Peyer's patch (tissue), 4 donors: ENCODE results near the gene XPC. TPM values are rescaled to one million over a fixed set of nuclear protein-coding genes. Genes with fewer than 3 reads are reported as not detected.

Experiments
- DNase-seq, 3 donors: peaks; one replicate each; pipeline ENCODE4 v3.0.0-alpha.2; 2017 to 2019
- H3K27ac ChIP-seq, 4 donors: fragments of 200-600 bp; sonication (generic); one replicate each; pipeline ENCODE4 v1.5.1; 2016 to 2019
- H3K27me3 ChIP-seq, 2 donors: fragments of 200-600 bp; sonication (generic); one replicate each; pipeline ENCODE4 v1.5.1; 2019
- H3K36me3 ChIP-seq, 3 donors: fragments of 200-600 bp; sonication (generic); one replicate each; pipeline ENCODE4 v1.5.1; 2016 to 2019
- H3K4me1 ChIP-seq, 4 donors: fragments of 200-600 bp; sonication (generic); one replicate each; pipeline ENCODE4 v1.5.1; 2016 to 2019
- H3K4me3 ChIP-seq, 4 donors: fragments of 200-600 bp; sonication (generic); 1 replicate in 3 of 4; 2 replicates in 1 of 4; pipeline ENCODE4 v1.5.1; 2016 to 2019; ENCODE audit warnings: mild to moderate bottlenecking in 1 of 4
- H3K9me3 ChIP-seq, 4 donors: fragments of 200-600 bp; sonication (generic); one replicate each; pipeline ENCODE4 v1.5.1; 2016 to 2019; ENCODE audit warnings: mild to moderate bottlenecking in 1 of 4
- POLR2A ChIP-seq, 2 donors: fragments of 450-650 bp; IDR thresholded peaks; one replicate each; pipeline ENCODE4 v1.5.1; 2017; ENCODE audit warnings: antibody characterized with exemption in 2 of 2, mild to moderate bottlenecking in 2 of 2, moderate library complexity in 2 of 2
- total RNA-seq, 4 donors: library from RNA; depleted of rRNA; stranded (reverse); fragments of >200 nt; gene quantifications; one replicate each; pipeline ENCODE4 v1.1.0, GENCODE V29; 2016
- TF ChIP-seq, protein P1 (sequence below), 6 experiments: fragments of 450-650 bp in 4 of 6; fragments of 200-600 bp in 2 of 6; sonication (generic) in 1 of 6; IDR thresholded peaks; one replicate each; pipeline ENCODE4 v1.5.1; 2017 to 2019; ENCODE audit warnings: antibody characterized with exemption in 6 of 6, mild to moderate bottlenecking in 3 of 6, moderate library complexity in 1 of 6

The XPC gene
- total RNA-seq, 4 donors from 2014 or later = 46.1 to 88.3 (median 78.6) TPM

- TF ChIP-seq, protein P1, sequence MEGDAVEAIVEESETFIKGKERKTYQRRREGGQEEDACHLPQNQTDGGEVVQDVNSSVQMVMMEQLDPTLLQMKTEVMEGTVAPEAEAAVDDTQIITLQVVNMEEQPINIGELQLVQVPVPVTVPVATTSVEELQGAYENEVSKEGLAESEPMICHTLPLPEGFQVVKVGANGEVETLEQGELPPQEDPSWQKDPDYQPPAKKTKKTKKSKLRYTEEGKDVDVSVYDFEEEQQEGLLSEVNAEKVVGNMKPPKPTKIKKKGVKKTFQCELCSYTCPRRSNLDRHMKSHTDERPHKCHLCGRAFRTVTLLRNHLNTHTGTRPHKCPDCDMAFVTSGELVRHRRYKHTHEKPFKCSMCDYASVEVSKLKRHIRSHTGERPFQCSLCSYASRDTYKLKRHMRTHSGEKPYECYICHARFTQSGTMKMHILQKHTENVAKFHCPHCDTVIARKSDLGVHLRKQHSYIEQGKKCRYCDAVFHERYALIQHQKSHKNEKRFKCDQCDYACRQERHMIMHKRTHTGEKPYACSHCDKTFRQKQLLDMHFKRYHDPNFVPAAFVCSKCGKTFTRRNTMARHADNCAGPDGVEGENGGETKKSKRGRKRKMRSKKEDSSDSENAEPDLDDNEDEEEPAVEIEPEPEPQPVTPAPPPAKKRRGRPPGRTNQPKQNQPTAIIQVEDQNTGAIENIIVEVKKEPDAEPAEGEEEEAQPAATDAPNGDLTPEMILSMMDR (IDR thresholded peaks at IDR 0.05) = no peak
- TF ChIP-seq POLR2A (IDR thresholded peaks at IDR 0.05) = no peak
- H3K36me3 ChIP-seq = peaks cover 0 to 99% (median 0%) of the 10 kb centered on the region in 3 donors
- H3K4me3 ChIP-seq = no peak overlapping the region
- H3K27me3 ChIP-seq = no peaks in the 10 kb centered on the region
- H3K4me1 ChIP-seq = peaks cover 0 to 24% (median 0%) of the 10 kb centered on the region in 4 donors
- H3K27ac ChIP-seq = no peak overlapping the region
- DNase-seq = no peak
- no peaks in the 10 kb centered on the region for H3K9me3 ChIP-seq
Observed at GRCh38 chr3:14135581-14135980, 42.8 kb downstream of the XPC start.

DNA sequence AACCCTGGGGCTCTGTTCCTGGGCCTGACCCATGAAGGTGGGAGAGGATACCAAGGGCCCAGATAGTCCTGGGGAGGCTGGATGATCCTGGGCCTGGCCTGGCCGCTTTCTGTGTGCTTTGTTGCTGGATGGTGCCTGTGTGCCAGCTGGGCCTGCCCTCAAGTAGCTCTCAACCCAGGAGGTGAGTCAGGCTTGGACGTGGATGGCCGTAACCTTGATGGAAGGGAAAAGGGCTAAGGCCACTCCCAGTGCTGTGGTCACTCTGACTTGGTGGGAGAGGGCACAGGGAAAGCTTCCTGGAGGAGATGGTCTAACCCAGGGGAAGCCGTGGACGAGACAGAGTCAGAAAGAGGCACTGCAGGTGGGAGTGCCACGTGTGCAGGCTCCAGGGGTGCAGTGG is 44.1 kb downstream of the XPC start:
- H3K27me3 ChIP-seq = no peaks in the 10 kb centered on the region
- H3K4me1 ChIP-seq = peaks cover 0 to 24% (median 0%) of the 10 kb centered on the region in 4 donors
- DNase-seq = no peak
- no peaks in the 10 kb centered on the region for H3K9me3 ChIP-seq
- H3K27ac ChIP-seq = peak overlapping the region in 1 of 4 donors; percentile 53
- peaks cover 0 to 99% (median 0%) of the 10 kb centered on the region in 3 donors for H3K36me3 ChIP-seq
- TF ChIP-seq POLR2A (IDR thresholded peaks at IDR 0.05) = no peak
- TF ChIP-seq, protein P1 (IDR thresholded peaks at IDR 0.05) = no peak
- no peak overlapping the region for H3K4me3 ChIP-seq

- DNase-seq = no peak
- peak overlapping the region in 2 of 4 donors; percentile 53 to 66 for H3K27ac ChIP-seq
Observed at GRCh38 chr3:14133876-14134275, 44.5 kb downstream of the XPC start.

GRCh38 chr3:14133188-14133800 is 45.1 kb downstream of the XPC start:
- H3K27me3 ChIP-seq = no peaks in the 10 kb centered on the region
- TF ChIP-seq POLR2A (IDR thresholded peaks at IDR 0.05) = peak in 1 of 2 donors; percentile 47
- TF ChIP-seq, protein P1 (IDR thresholded peaks at IDR 0.05) = no peak
- H3K36me3 ChIP-seq = peaks cover 0 to 99% (median 0%) of the 10 kb centered on the region in 3 donors
- H3K4me3 ChIP-seq = peak overlapping the region in 1 of 4 donors; percentile 16
- no peaks in the 10 kb centered on the region for H3K9me3 ChIP-seq
- peak overlapping the region in 3 of 4 donors; percentile 46 to 66 (median 53) for H3K27ac ChIP-seq
- DNase-seq = peak in 2 of 3 donors; percentile 78 to 85
- H3K4me1 ChIP-seq = peaks cover 0 to 24% (median 0%) of the 10 kb centered on the region in 4 donors

More at GRCh38 chr3:14133876-14134275, 44.5 kb downstream of the XPC start:
- Histone ChIP-seq H3K27me3 (no peaks in the 10 kb centered on the region), H3K36me3 (peaks cover 0 to 99% (median 0%) of the 10 kb centered on the region in 3 donors), H3K4me3 (no peak overlapping the region), H3K4me1 (peaks cover 0 to 24% (median 0%) of the 10 kb centered on the region in 4 donors), H3K9me3 (no peaks in the 10 kb centered on the region)
- TF ChIP-seq POLR2A (IDR thresholded peaks at IDR 0.05) = no peak
- TF ChIP-seq, protein P1 (IDR thresholded peaks at IDR 0.05) = no peak

- H3K4me1 ChIP-seq = peaks cover 0 to 24% (median 0%) of the 10 kb centered on the region in 4 donors
Observed at GRCh38 chr3:14132689-14133088, 45.7 kb downstream of the XPC start.

More at GRCh38 chr3:14132689-14133088, 45.7 kb downstream of the XPC start:
- Histone ChIP-seq H3K27ac (peak overlapping the region in 2 of 4 donors; percentile 53 to 66), H3K36me3 (peaks cover 0 to 99% (median 0%) of the 10 kb centered on the region in 3 donors), H3K9me3 (no peaks in the 10 kb centered on the region), H3K4me3 (no peak overlapping the region), H3K27me3 (no peaks in the 10 kb centered on the region)
- no peak for TF ChIP-seq POLR2A (IDR thresholded peaks at IDR 0.05)
- TF ChIP-seq, protein P1 (IDR thresholded peaks at IDR 0.05) = no peak
- no peak for DNase-seq
